ENCODE results near the gene GPR158.
"Not testable (repeated sequence)": the region's sequence is repeated elsewhere in the genome, so short reads cannot be mapped to it uniquely, and the experiment has no call there.

Gene GPR158

GRCh38 chr10:25174461-25175230 lies at the start of gene GPR158:
Gene GPR158, plus strand, starts transcription at chr10:25175001. Its CDS starts 420 bp downstream, at chr10:25175421.
- DNase-seq, result peak in 1 of 2 experiments; percentile 11

- DNase-seq, result no peak
These were observed 49.6 kb upstream of the GPR158 start for GRCh38 chr10:25125201-25125611.

GRCh38 chr10:25129592-25129991 lies 45.2 kb upstream of the GPR158 start:
- DNase-seq, result no peak

- no peak for DNase-seq
These were observed 43.9 kb upstream of the GPR158 start for GRCh38 chr10:25130906-25131305.

- DNase-seq, result peak in 1 of 2 experiments; percentile 10
These were observed 32.5 kb upstream of the GPR158 start for GRCh38 chr10:25142116-25142864.

- no peak for DNase-seq
These were observed 17.2 kb upstream of the GPR158 start for GRCh38 chr10:25157650-25158049.

- no peak for DNase-seq
These were observed 15.2 kb upstream of the GPR158 start for GRCh38 chr10:25159591-25159990.

- DNase-seq, result no peak
These were observed 12.4 kb upstream of the GPR158 start for GRCh38 chr10:25162391-25162790.

- DNase-seq, result not testable (repeated sequence)
These were observed 11.3 kb upstream of the GPR158 start for GRCh38 chr10:25163464-25163863.

- DNase-seq, result no peak
These were observed 5.1 kb upstream of the GPR158 start for GRCh38 chr10:25169740-25170139.

GRCh38 chr10:25170627-25171026 lies 4.2 kb upstream of the GPR158 start:
- DNase-seq, result no peak

GRCh38 chr10:25175527-25176420 lies 973 bp downstream of the GPR158 start:
- no peak for DNase-seq

- no peak for DNase-seq
These were observed 1.7 kb downstream of the GPR158 start for GRCh38 chr10:25176421-25176968.

- no peak for DNase-seq
These were observed 2.4 kb downstream of the GPR158 start for GRCh38 chr10:25177093-25177753.

GRCh38 chr10:25177754-25178135 lies 2.9 kb downstream of the GPR158 start:
- no peak for DNase-seq

GRCh38 chr10:25178411-25178810 lies 3.6 kb downstream of the GPR158 start:
- DNase-seq, result no peak

GRCh38 chr10:25180801-25181200 lies 6.0 kb downstream of the GPR158 start:
- no peak for DNase-seq

GRCh38 chr10:25182636-25183035 lies 7.8 kb downstream of the GPR158 start:
- no peak for DNase-seq

GRCh38 chr10:25191162-25191895 lies 16.5 kb downstream of the GPR158 start:
- no peak for DNase-seq

GRCh38 chr10:25198151-25198550 lies 23.4 kb downstream of the GPR158 start:
- no peak for DNase-seq

GRCh38 chr10:25206693-25207414 lies 32.1 kb downstream of the GPR158 start:
- no peak for DNase-seq

Measured in SW 1271 (cell line).